GM19468 (cell line): ENCODE results near the gene KLF6.

Experiments
- ATAC-seq: cut with Tn5 transposase; IDR thresholded peaks from one replicate; pipeline ENCODE4 v1.9.1; 2021; ENCODE audit warnings: mild to moderate bottlenecking, moderate library complexity, moderate number of reproducible peaks; ENCODE audit not compliant: unreplicated experiment; ENCODE audit errors: extremely low read depth

Gene KLF6

GRCh38 chr10:3812141-3812540 lies 27.1 kb upstream of the KLF6 start:
- ATAC-seq, result no peak

GRCh38 chr10:3811291-3811870 lies 26.4 kb upstream of the KLF6 start:
- peak; percentile 70 for ATAC-seq

- no peak for ATAC-seq
Measured at GRCh38 chr10:3808689-3809199, 23.7 kb upstream of the KLF6 start.

GRCh38 chr10:3807928-3808496 lies 23.0 kb upstream of the KLF6 start:
- ATAC-seq, result no peak

GRCh38 chr10:3807211-3807927 lies 22.4 kb upstream of the KLF6 start:
- no peak for ATAC-seq

GRCh38 chr10:3806603-3807002 lies 21.6 kb upstream of the KLF6 start:
- ATAC-seq, result no peak

GRCh38 chr10:3805791-3806461 lies 20.9 kb upstream of the KLF6 start:
- no peak for ATAC-seq

- peak; percentile 39 for ATAC-seq
Measured at GRCh38 chr10:3805201-3805790, 20.3 kb upstream of the KLF6 start.

GRCh38 chr10:3803927-3804741 lies 19.1 kb upstream of the KLF6 start:
- ATAC-seq, result no peak

- no peak for ATAC-seq
Measured at GRCh38 chr10:3803295-3803926, 18.4 kb upstream of the KLF6 start.

- no peak for ATAC-seq
Measured at GRCh38 chr10:3802526-3803265, 17.7 kb upstream of the KLF6 start.

- no peak for ATAC-seq
Measured at GRCh38 chr10:3801558-3802192, 16.7 kb upstream of the KLF6 start.

GRCh38 chr10:3800586-3800985 lies 15.6 kb upstream of the KLF6 start:
- ATAC-seq, result no peak

GRCh38 chr10:3797750-3798149 lies 12.7 kb upstream of the KLF6 start:
- no peak for ATAC-seq

- no peak for ATAC-seq
Measured at GRCh38 chr10:3793553-3793952, 8.5 kb upstream of the KLF6 start.

GRCh38 chr10:3792710-3793219 lies 7.8 kb upstream of the KLF6 start:
- no peak for ATAC-seq

GRCh38 chr10:3791974-3792633 lies 7.1 kb upstream of the KLF6 start:
- no peak for ATAC-seq
